BE2C (cell line): ENCODE measurements around the gene KLF8.

ENCODE experiments used
- DNase-seq: peaks from one replicate; pipeline ENCODE4 v3.0.0-alpha.2; 2020
- H3K27me3 ChIP-seq: fragments of 250-450 bp; sonication (Bioruptor Pico); 2 replicates; pipeline ENCODE4 v1.5.1; 2020; ENCODE audit warnings: mild to moderate bottlenecking
- H3K36me3 ChIP-seq: fragments of 250-450 bp; sonication (Bioruptor Pico); 2 replicates; pipeline ENCODE4 v1.5.1; 2020; ENCODE audit warnings: mild to moderate bottlenecking
- H3K4me1 ChIP-seq: fragments of 250-450 bp; sonication (Bioruptor Pico); 2 replicates; pipeline ENCODE4 v1.5.1; 2020
- H3K4me3 ChIP-seq: 2 replicates; pipeline ENCODE4 v1.5.1; 2011; ENCODE audit warnings: low read depth, low read length
- H3K9me3 ChIP-seq: fragments of 250-450 bp; sonication (Bioruptor Pico); 2 replicates; pipeline ENCODE4 v1.5.1; 2020
- TF ChIP-seq, protein P1 (sequence below): IDR thresholded peaks from 2 replicates; pipeline ENCODE4 v1.5.1; 2012; ENCODE audit warnings: mild to moderate bottlenecking, low read depth, low read length

The KLF8 gene

DNA sequence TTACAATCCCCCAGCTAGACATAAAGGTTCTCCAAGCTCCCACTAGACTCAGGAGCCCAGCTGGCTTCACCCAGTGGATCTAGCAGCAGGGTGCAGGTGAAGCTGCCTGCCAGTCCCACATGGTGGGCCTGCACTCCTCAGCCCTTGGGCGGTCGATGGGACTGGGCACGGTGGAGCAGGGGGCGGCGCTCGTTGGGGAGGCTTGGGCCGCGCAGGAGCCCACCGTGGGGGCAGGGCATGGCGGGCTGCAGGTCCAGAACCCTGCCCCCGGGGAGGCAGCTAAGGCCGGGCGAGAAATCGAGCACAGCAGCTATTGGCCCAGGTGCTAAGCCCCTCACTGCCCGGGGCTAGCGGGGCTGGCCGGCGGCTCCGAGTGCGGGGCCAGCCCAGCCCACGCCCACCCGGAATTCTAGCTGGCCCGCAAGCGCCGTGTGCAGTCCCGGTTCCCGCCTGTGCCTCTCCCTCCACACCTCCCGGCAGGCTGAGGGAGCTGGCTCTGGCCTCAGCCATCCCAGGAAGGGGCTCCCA lies 9.6 kb upstream of the KLF8 start:
- Histone ChIP-seq H3K27me3 (no peaks in the 10 kb centered on the region), H3K9me3 (no peaks in the 10 kb centered on the region), H3K4me1 (no peaks in the 10 kb centered on the region), H3K36me3 (no peaks in the 10 kb centered on the region), H3K4me3 (no peak overlapping the region)
- TF ChIP-seq, protein P1, sequence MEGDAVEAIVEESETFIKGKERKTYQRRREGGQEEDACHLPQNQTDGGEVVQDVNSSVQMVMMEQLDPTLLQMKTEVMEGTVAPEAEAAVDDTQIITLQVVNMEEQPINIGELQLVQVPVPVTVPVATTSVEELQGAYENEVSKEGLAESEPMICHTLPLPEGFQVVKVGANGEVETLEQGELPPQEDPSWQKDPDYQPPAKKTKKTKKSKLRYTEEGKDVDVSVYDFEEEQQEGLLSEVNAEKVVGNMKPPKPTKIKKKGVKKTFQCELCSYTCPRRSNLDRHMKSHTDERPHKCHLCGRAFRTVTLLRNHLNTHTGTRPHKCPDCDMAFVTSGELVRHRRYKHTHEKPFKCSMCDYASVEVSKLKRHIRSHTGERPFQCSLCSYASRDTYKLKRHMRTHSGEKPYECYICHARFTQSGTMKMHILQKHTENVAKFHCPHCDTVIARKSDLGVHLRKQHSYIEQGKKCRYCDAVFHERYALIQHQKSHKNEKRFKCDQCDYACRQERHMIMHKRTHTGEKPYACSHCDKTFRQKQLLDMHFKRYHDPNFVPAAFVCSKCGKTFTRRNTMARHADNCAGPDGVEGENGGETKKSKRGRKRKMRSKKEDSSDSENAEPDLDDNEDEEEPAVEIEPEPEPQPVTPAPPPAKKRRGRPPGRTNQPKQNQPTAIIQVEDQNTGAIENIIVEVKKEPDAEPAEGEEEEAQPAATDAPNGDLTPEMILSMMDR, result no peak
- DNase-seq, result no peak

GRCh38 chrX:56226980-56227379 lies 5.2 kb upstream of the KLF8 start:
- TF ChIP-seq, protein P1, result no peak
- no peaks in the 10 kb centered on the region for H3K36me3 ChIP-seq
- no peak for DNase-seq

DNA sequence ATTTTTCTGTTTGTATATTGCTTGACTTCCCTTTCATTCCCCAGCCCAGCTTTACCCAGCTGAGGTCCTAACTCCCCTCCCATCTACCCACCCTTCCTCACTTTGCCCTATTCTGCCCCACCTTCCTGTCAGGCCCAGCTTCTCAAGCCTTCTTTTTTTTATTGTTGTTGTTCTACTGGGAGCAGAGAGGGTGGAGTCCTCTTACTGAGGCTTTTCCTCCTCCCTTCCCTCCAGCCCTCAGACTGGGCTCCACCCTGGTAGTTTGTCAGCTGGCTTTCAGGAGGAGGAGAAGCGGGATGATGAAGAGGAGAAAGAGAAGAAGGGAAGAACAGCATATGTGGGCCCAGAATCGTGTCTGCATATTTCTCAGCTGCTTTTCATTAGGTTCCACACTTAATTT lies 3.2 kb upstream of the KLF8 start:
- H3K4me1 ChIP-seq, result no peaks in the 10 kb centered on the region
- H3K9me3 ChIP-seq, result no peaks in the 10 kb centered on the region
- H3K4me3 ChIP-seq, result no peak overlapping the region
- no peak for DNase-seq
- H3K36me3 ChIP-seq, result no peaks in the 10 kb centered on the region
- H3K27me3 ChIP-seq, result no peaks in the 10 kb centered on the region
- TF ChIP-seq, protein P1, result no peak

More at GRCh38 chrX:56226980-56227379, 5.2 kb upstream of the KLF8 start:
- Histone ChIP-seq H3K27me3 (no peaks in the 10 kb centered on the region), H3K4me1 (no peaks in the 10 kb centered on the region), H3K4me3 (no peak overlapping the region), H3K9me3 (no peaks in the 10 kb centered on the region)

DNA sequence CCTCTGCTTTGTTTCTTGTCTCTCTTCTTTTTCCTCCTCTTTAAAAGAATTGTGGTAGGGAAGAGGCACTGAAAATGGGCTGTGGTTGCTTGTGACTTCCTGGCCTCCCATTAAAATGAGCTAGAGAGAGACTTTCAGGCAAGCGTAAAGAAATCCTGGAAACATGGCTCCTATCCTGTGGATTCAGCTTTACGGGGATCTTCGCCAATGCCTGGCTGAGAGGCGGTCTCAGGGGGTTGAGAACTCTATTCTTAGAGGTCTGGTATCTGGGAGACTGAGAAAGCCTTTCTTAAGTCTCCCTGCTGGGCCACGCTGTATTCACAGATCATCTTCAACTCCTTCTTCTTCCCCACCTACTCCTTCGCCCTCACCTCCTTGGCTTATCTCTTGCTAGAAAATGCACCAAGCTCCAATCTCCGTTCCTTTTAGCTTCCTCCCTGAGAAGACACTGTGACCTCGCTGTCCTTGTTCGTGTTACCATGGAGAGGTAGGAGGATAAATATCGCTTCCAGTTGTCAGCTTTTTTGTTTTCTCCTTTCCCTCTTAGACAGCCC lies 542 bp upstream of the KLF8 start:
- Histone ChIP-seq H3K9me3 (no peaks in the 10 kb centered on the region), H3K4me3 (no peak overlapping the region), H3K36me3 (no peaks in the 10 kb centered on the region), H3K4me1 (no peaks in the 10 kb centered on the region), H3K27me3 (no peaks in the 10 kb centered on the region)
- TF ChIP-seq, protein P1, result no peak
- no peak for DNase-seq

GRCh38 chrX:56233100-56233499 lies 944 bp downstream of the KLF8 start:
- DNase-seq, result no peak
- no peak overlapping the region for H3K4me3 ChIP-seq
- TF ChIP-seq, protein P1, result no peak
- H3K27me3 ChIP-seq, result no peaks in the 10 kb centered on the region
- no peaks in the 10 kb centered on the region for H3K9me3 ChIP-seq
- H3K36me3 ChIP-seq, result no peaks in the 10 kb centered on the region
- no peaks in the 10 kb centered on the region for H3K4me1 ChIP-seq

DNA sequence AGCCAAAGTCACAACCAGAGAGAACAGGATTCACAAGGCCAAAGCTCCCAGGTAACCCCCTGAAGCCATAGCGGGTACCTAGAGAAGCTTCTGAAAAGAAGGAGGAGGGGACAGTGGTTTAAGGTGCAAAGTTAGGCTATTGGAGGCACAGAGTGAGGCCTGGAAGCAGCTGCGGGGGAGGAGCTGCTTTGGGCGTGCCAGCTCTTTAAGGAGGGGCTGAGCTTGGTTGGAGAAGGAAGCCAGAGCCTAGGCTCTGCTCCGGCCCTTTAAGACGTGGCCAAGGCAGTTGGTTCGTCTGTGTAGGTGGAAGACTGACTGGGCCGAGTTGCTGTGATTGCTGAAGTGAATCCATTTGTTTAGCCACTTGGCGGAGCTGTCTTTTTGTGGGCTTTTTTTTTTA lies 1.5 kb downstream of the KLF8 start:
- no peak for DNase-seq
- no peaks in the 10 kb centered on the region for H3K4me1 ChIP-seq
- no peaks in the 10 kb centered on the region for H3K27me3 ChIP-seq
- TF ChIP-seq, protein P1, result no peak
- no peaks in the 10 kb centered on the region for H3K36me3 ChIP-seq
- H3K4me3 ChIP-seq, result no peak overlapping the region
- H3K9me3 ChIP-seq, result no peaks in the 10 kb centered on the region
